Measurements from ENCODE around the gene ARHGAP18. TPM values are rescaled to one million over a fixed set of nuclear protein-coding genes. Genes with fewer than 3 reads are reported as not detected.

ARHGAP18 gene
- total RNA-seq, 1 donor from 2014 or later, result 24.5 TPM

GRCh38 chr6:129701721-129702455 is 8.1 kb downstream of the ARHGAP18 start:
- DNase-seq (ENCODE audit: low read depth), result no peak
- TF ChIP-seq CTCF (conservative IDR thresholded peaks at IDR 0.05; ENCODE audit: low read depth, low read length), result no peak
- H3K4me3 ChIP-seq (ENCODE audit: low read depth, low read length), result no peak overlapping the region

GRCh38 chr6:129700666-129701065 is 9.3 kb downstream of the ARHGAP18 start:
- no peak for DNase-seq (ENCODE audit: low read depth)
- H3K4me3 ChIP-seq (ENCODE audit: low read depth, low read length), result no peak overlapping the region
- no peak for TF ChIP-seq CTCF (conservative IDR thresholded peaks at IDR 0.05; ENCODE audit: low read depth, low read length)

- no peak for TF ChIP-seq CTCF (conservative IDR thresholded peaks at IDR 0.05; ENCODE audit: low read depth, low read length)
- H3K4me3 ChIP-seq (ENCODE audit: low read depth, low read length), result no peak overlapping the region
- no peak for DNase-seq (ENCODE audit: low read depth)
Measured at GRCh38 chr6:129699659-129700058, 10.3 kb downstream of the ARHGAP18 start.

GRCh38 chr6:129698430-129698829 is 11.5 kb downstream of the ARHGAP18 start:
- TF ChIP-seq CTCF (conservative IDR thresholded peaks at IDR 0.05; ENCODE audit: low read depth, low read length), result no peak
- H3K4me3 ChIP-seq (ENCODE audit: low read depth, low read length), result no peak overlapping the region
- DNase-seq (ENCODE audit: low read depth), result no peak

- no peak for TF ChIP-seq CTCF (conservative IDR thresholded peaks at IDR 0.05; ENCODE audit: low read depth, low read length)
- H3K4me3 ChIP-seq (ENCODE audit: low read depth, low read length), result no peak overlapping the region
- no peak for DNase-seq (ENCODE audit: low read depth)
Measured at GRCh38 chr6:129697788-129698187, 12.2 kb downstream of the ARHGAP18 start.

GRCh38 chr6:129696843-129697242 is 13.1 kb downstream of the ARHGAP18 start:
- TF ChIP-seq CTCF (conservative IDR thresholded peaks at IDR 0.05; ENCODE audit: low read depth, low read length), result no peak

GRCh38 chr6:129696028-129696418 is 14.0 kb downstream of the ARHGAP18 start:
- TF ChIP-seq CTCF (conservative IDR thresholded peaks at IDR 0.05; ENCODE audit: low read depth, low read length), result no peak
- no peak overlapping the region for H3K4me3 ChIP-seq (ENCODE audit: low read depth, low read length)
- no peak for DNase-seq (ENCODE audit: low read depth)

More at GRCh38 chr6:129696843-129697242, 13.1 kb downstream of the ARHGAP18 start:
- DNase-seq (ENCODE audit: low read depth), result no peak
- no peak overlapping the region for H3K4me3 ChIP-seq (ENCODE audit: low read depth, low read length)

All from epithelial cell of proximal tubule (primary cell).